Adipocyte (in vitro differentiated cells): ENCODE measurements around the gene MN1.
A peak's percentile ranks its signal among the peaks of the same experiment; 100 is the strongest.

Experiments
- DNase-seq: peaks from one replicate; pipeline ENCODE4 v3.0.0-alpha.2; 2015; ENCODE audit warnings: low read depth
- H3K27me3 ChIP-seq: replicated peaks from 2 replicates; pipeline ENCODE4 v1.7.0; 2013; ENCODE audit warnings: mild to moderate bottlenecking, low read length, moderate library complexity; ENCODE audit not compliant: control insufficient read depth, insufficient read depth
- H3K36me3 ChIP-seq: 2 replicates; pipeline ENCODE4 v1.7.0; 2013; ENCODE audit warnings: low read length, mild to moderate bottlenecking, moderate library complexity; ENCODE audit not compliant: control insufficient read depth, insufficient read depth, severe bottlenecking
- H3K4me1 ChIP-seq: 2 replicates; pipeline ENCODE4 v1.7.0; 2013; ENCODE audit warnings: mild to moderate bottlenecking, low read length, moderate library complexity; ENCODE audit not compliant: control insufficient read depth, insufficient read depth
- H3K4me3 ChIP-seq: 2 replicates; pipeline ENCODE4 v1.7.0; 2013; ENCODE audit warnings: mild to moderate bottlenecking, low read length, moderate library complexity
- H3K9ac ChIP-seq: 2 replicates; pipeline ENCODE4 v1.7.0; 2013; ENCODE audit warnings: mild to moderate bottlenecking, low read length, moderate library complexity
- H3K9me3 ChIP-seq: 2 replicates; pipeline ENCODE4 v1.7.0; 2013; ENCODE audit warnings: mild to moderate bottlenecking, low read length, moderate library complexity; ENCODE audit not compliant: control insufficient read depth

Gene MN1

DNA sequence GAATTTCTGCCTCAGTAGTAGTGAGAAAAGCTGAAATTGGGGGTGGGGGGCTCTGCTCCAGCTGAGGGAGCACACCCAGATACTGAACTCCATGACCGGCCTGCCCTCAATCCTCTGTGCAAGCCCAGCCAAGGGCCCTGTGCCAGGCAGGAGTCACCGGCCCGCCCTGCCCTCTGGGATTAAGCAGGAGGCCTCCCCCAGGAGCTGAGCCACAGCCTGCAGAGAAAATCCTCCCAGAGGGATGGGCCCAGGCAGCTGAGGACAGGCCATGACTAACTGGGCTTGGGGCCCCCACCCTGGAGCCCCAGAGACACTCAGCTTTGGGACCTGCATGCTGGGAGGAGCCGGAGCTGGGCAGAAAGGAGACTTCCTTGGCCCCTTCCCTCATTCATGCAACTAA is 48.8 kb downstream of the MN1 start:
- H3K4me3 ChIP-seq, result no peak overlapping the region
- peaks cover 65% of the 10 kb centered on the region for H3K4me1 ChIP-seq
- no peak overlapping the region for H3K9ac ChIP-seq
- H3K27me3 ChIP-seq, result no peaks in the 10 kb centered on the region
- H3K9me3 ChIP-seq, result no peaks in the 10 kb centered on the region
- DNase-seq, result peak; percentile 78
- no peaks in the 10 kb centered on the region for H3K36me3 ChIP-seq

DNA sequence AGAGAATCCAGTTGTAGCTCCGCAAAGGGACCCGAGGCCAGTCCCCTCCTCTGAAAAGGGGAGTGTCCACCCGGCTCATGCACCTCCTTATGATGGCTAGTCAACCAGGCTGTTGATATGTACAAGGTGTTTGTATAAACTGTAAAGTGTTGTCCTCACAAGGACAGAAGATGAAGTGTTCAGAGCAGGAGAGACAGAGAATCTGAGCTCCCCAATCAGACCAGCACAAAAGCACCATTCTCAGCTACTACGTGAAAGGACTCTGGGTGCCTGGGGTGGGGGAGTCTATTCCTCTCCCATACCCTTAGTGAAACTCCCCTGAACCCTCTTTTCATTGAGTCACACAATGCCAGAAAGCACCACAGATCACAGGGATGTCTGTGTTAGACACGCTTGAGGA is 49.4 kb downstream of the MN1 start:
- Histone ChIP-seq H3K4me1 (peaks cover 71% of the 10 kb centered on the region), H3K27me3 (no peaks in the 10 kb centered on the region), H3K36me3 (no peaks in the 10 kb centered on the region), H3K9me3 (no peaks in the 10 kb centered on the region), H3K4me3 (no peak overlapping the region), H3K9ac (no peak overlapping the region)
- no peak for DNase-seq

DNA sequence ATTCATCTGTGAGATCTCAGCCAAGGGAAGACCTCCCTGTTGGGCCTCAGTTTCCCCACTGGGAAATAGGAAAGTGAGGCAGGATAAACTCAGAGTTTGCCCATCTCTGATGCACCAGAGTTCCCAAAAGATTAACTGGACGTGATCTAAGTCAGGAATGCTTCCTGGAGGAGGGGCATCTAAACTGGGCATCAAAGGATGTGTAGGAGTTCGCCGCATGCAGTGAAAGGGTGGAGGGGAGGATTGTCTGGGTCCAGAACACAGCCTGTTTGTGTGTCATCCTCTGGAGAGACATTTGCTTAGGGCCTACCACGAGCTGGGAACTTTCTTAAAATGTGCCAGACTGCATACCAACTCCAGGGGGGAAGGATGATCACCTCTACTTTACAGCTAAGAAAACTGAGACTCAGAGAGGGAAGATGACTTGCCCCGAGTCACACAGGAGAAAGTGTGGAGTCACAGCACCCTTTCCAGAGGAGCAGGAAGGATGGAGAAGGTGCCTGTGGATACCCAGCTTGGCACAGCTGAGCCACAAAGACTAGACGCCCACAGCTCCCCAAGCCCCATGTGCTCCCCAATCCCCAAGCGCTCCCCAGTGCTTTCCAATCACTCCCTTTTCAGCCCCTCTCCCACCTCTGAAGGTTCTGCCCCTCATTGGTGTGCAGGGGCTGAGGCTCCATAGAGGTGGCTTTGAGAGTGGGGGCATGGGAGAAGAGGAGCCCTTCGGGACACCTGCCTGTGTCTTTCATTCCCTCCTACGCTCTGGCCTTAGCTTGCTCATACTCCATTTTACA is 50.1 kb downstream of the MN1 start:
- no peaks in the 10 kb centered on the region for H3K36me3 ChIP-seq
- no peak for DNase-seq
- no peaks in the 10 kb centered on the region for H3K27me3 ChIP-seq

DNA sequence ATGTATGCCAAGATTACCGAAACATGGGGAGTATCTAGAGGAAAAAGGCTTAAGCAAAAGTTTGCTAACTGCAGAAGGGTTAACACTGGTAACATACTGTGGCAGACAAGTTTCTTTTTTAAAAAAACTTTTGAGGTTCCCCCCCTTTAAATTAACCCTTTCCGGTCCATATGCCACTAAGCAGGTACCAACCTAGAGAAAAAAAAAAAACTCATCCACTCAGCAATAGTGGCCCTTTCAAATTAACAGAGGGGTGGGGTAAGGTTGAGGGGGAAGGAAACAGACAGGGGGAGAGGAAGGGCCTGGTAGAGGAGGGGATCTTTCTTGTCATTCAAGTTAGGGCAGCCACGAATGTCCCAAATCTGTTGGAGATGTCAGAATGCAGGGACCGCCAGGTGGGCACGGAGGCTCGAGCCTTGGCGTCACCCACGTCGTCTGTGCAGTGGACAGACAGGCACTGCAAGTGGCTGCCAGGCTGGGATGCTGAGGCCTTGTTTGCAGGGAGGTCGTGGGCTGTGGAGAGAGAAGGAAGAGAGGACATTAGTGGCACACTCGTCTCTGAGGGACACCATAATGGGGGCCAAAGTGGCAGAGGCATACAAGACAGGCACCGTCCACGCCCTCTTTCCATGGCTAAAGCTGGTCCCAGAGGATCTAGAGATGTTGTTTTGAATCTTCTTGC is 50.8 kb downstream of the MN1 start:
- peak overlapping the region; percentile 76 for H3K9ac ChIP-seq
- DNase-seq, result peak; percentile 38
- H3K4me1 ChIP-seq, result peaks cover 72% of the 10 kb centered on the region
- no peaks in the 10 kb centered on the region for H3K9me3 ChIP-seq
- H3K27me3 ChIP-seq, result no peaks in the 10 kb centered on the region
- no peaks in the 10 kb centered on the region for H3K36me3 ChIP-seq
- H3K4me3 ChIP-seq, result peak overlapping the region; percentile 51

More for the DNA sequence above, 50.1 kb downstream of the MN1 start:
- no peak overlapping the region for H3K9ac ChIP-seq
- no peak overlapping the region for H3K4me3 ChIP-seq
- H3K9me3 ChIP-seq, result no peaks in the 10 kb centered on the region
- peaks cover 72% of the 10 kb centered on the region for H3K4me1 ChIP-seq

DNA sequence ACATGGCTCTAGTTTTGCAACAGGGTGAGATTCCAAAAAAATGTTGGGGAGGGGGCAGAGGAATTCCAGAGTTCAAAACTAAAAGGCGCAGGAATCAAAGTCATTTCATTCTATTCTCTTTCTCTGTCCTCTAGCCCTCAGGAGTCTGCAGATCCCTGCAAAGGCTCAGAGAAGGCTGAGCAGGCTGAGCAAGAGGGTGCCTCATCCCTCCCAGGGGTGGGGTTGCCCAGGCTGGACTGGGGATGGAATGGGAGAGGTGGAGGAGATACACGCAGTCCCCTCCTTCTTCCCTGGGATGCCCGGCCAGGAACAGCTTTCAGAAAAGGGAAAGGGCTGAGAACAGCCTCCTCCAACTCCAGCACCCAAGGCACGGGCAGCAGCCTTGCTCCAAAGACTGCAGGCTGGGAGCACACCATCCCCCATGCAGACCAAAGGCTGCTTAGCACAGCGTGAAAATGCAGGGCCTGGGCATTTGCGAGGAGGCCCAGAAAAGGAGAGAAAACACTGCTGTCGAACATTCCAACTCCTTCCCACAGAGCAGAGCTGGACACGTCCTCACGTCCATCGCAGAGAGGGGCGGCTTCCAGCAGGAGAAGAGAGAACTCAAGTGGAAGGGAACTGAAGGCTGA is 51.8 kb downstream of the MN1 start:
- DNase-seq, result peak; percentile 57

DNA sequence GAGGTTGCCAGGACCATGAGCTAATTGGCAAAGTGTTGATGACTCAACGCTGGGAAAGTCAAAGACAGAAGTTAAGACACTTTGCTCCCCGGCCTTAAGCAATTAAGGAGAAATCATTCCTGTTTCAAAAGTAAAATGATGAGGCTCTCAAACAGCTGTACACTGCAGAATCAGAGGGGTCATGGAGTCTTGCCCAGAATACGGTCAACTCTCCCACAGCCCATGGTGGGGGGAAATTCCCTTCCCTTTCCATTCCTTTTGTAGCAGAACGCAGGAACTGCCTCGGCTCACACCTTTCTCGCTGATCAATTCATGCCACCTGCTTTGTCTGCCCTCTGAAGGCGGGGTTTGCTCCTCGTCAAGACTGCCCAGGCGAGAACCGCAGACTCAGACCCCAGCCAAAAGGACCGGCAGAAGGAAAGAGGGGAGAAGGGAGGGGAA is 52.8 kb downstream of the MN1 start:
- H3K9me3 ChIP-seq, result no peaks in the 10 kb centered on the region
- H3K27me3 ChIP-seq, result no peaks in the 10 kb centered on the region
- H3K9ac ChIP-seq, result peak overlapping the region; percentile 76
- peak; percentile 87 for DNase-seq
- peaks cover 65% of the 10 kb centered on the region for H3K4me1 ChIP-seq
- H3K4me3 ChIP-seq, result peak overlapping the region; percentile 60
- no peaks in the 10 kb centered on the region for H3K36me3 ChIP-seq

More for the DNA sequence above, 51.8 kb downstream of the MN1 start:
- Histone ChIP-seq H3K9ac (peak overlapping the region; percentile 76), H3K9me3 (no peaks in the 10 kb centered on the region), H3K4me1 (peaks cover 72% of the 10 kb centered on the region), H3K4me3 (peak overlapping the region; percentile 60), H3K36me3 (no peaks in the 10 kb centered on the region), H3K27me3 (no peaks in the 10 kb centered on the region)

DNA sequence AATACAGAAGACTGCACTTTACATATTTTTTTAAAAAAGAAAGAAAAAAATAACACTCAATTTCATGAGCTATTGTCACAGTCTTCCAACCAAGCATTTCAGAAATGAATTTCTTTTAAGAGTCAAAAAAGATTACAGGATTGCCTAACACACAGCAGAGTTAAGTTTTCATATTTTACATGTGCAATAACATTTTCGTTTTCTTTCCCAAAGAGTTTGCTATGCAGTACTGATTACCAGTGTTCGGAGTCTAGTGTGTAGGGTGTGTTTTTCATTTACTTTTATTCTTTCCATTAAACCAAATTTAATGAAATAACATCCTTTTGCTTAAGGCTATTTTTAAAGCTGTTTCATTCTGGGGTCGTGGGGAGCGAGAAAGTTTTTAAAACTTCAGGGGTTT is 53.2 kb downstream of the MN1 start:
- H3K27me3 ChIP-seq, result no peaks in the 10 kb centered on the region
- peaks cover 61% of the 10 kb centered on the region for H3K4me1 ChIP-seq
- H3K9me3 ChIP-seq, result no peaks in the 10 kb centered on the region
- no peaks in the 10 kb centered on the region for H3K36me3 ChIP-seq
- peak overlapping the region; percentile 76 for H3K9ac ChIP-seq
- H3K4me3 ChIP-seq, result peak overlapping the region; percentile 60
- DNase-seq, result peak; percentile 82

DNA sequence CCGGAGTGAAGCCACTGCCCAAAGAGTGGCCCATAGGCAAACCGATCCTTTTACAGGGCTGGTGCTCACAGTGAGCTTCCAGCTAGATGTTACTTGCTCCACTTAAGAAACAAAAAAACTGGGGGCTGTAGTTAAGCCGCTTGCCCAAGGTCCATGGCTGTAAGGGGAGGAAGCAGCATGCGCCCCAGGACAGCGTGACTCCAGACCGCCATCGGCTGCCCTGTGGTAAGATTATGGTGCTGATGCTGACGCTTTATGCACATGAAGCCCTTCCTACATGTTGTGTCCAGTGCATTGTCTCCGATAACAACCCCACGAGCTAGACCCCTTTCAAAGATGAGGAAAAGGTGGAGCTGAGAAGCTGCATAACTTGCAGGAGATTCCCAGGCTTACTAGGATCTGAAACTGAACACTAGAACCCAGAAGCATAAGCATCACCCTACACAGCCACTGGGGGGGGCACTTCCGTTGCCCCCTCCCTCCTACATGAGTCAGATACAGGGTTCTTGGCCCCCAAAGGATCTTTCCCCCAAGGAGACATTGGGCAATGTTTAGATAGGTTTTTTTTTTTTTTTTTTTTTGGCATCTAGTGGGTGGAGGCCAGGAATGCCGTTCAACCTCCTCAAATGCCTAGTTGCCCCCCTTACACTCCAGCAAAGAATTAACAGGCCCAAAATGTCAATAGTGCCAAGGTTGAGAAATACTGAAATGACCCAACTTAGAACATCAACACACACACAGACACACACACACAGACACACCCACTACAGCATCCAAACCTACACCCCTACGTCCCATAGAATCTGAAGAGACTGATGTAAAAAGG is 53.9 kb downstream of the MN1 start:
- DNase-seq, result peak; percentile 75
- no peaks in the 10 kb centered on the region for H3K9me3 ChIP-seq
- H3K36me3 ChIP-seq, result no peaks in the 10 kb centered on the region
- peak overlapping the region; percentile 76 for H3K9ac ChIP-seq
- no peaks in the 10 kb centered on the region for H3K27me3 ChIP-seq
- H3K4me1 ChIP-seq, result peaks cover 54% of the 10 kb centered on the region
- H3K4me3 ChIP-seq, result peak overlapping the region; percentile 60

DNA sequence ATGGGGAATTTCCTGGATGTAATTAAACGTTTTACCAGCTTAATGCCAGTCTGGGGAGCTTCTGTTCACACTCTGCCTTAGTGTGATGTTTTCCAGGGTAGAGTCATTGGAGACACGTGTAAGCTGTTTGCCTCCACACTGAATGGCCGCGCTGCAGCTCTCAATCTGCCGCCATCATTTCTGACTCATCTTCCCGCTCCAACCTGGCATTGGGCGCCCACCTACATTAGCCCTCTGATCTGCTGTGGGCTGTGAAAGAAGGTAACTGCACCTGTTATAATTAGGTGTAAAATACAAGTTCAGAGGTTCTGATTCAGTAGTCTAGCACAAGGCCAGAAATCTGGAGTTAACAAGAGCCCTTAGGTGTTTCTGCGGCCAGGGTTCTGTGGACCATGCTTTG is 54.6 kb downstream of the MN1 start:
- Histone ChIP-seq H3K36me3 (no peaks in the 10 kb centered on the region), H3K9me3 (no peaks in the 10 kb centered on the region), H3K4me3 (no peak overlapping the region), H3K27me3 (no peaks in the 10 kb centered on the region), H3K9ac (peak overlapping the region; percentile 76), H3K4me1 (peaks cover 47% of the 10 kb centered on the region)
- DNase-seq, result no peak

DNA sequence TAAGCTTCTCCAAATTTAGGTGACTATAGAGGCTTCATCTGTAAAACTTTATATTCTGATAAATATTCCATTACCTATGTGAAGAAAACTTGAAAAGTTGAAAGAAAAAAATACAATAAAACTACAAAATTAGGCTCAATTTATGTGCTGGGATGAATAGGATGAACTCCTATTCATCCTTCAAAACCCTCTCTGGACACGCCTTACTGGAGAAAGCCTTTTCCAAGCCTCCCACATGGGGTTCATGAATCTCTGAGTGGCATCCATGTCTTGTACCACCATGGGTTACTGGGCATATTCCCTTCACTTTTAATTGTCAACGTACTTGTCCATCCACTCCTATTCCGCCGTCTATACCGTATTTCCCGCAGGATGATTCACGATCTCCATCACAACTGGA is 55.7 kb downstream of the MN1 start:
- DNase-seq, result no peak
- Histone ChIP-seq H3K9me3 (peaks cover 3% of the 10 kb centered on the region), H3K27me3 (no peaks in the 10 kb centered on the region), H3K4me3 (no peak overlapping the region), H3K4me1 (peaks cover 36% of the 10 kb centered on the region), H3K36me3 (no peaks in the 10 kb centered on the region), H3K9ac (no peak overlapping the region)
